Measurements from ENCODE around the gene FKRP.
A peak's percentile ranks its signal among the peaks of the same experiment; 100 is the strongest.
"Not testable (repeated sequence)": the region's sequence is repeated elsewhere in the genome, so short reads cannot be mapped to it uniquely, and the experiment has no call there.

Gene FKRP

GRCh38 chr19:46745521-46746280 is at the start of gene FKRP:
FKRP (plus strand) TSS chr19:46746057; CDS start chr19:46755451, 9,394 bp downstream.
- H3K9ac ChIP-seq (ENCODE audit: low read depth, low read length) = peak within 1 kb of the TSS; percentile 95
- peaks cover 14% of the 10 kb centered on the region for H3K36me3 ChIP-seq (ENCODE audit: control insufficient read depth, insufficient read depth, low read length)
- peaks cover 12% of the 10 kb centered on the region for H3K4me1 ChIP-seq (ENCODE audit: control insufficient read depth, insufficient read depth, low read length)
- H3K4me3 ChIP-seq (ENCODE audit: low read depth, low read length) = peak within 1 kb of the TSS; percentile 96
- H3K27me3 ChIP-seq (ENCODE audit: control insufficient read depth, insufficient read depth, low read length) = no peaks in the 10 kb centered on the region
- no peaks in the 10 kb centered on the region for H3K9me3 ChIP-seq (ENCODE audit: control insufficient read depth, insufficient read depth, low read length)

- Histone ChIP-seq H3K9me3 (ENCODE audit: control insufficient read depth, insufficient read depth, low read length) (no peaks in the 10 kb centered on the region), H3K4me3 (ENCODE audit: low read depth, low read length) (no peak overlapping the region), H3K36me3 (ENCODE audit: control insufficient read depth, insufficient read depth, low read length) (peaks cover 65% of the 10 kb centered on the region), H3K27me3 (ENCODE audit: control insufficient read depth, insufficient read depth, low read length) (no peaks in the 10 kb centered on the region), H3K9ac (ENCODE audit: low read depth, low read length) (no peak overlapping the region), H3K4me1 (ENCODE audit: control insufficient read depth, insufficient read depth, low read length) (peaks cover 5% of the 10 kb centered on the region)
Observed at GRCh38 chr19:46696866-46697203, 49.0 kb upstream of the FKRP start.

GRCh38 chr19:46697204-46697960 is 48.5 kb upstream of the FKRP start:
- peaks cover 65% of the 10 kb centered on the region for H3K36me3 ChIP-seq (ENCODE audit: control insufficient read depth, insufficient read depth, low read length)
- peak overlapping the region; percentile 9 for H3K9ac ChIP-seq (ENCODE audit: low read depth, low read length)
- no peaks in the 10 kb centered on the region for H3K27me3 ChIP-seq (ENCODE audit: control insufficient read depth, insufficient read depth, low read length)
- H3K4me1 ChIP-seq (ENCODE audit: control insufficient read depth, insufficient read depth, low read length) = peaks cover 5% of the 10 kb centered on the region
- H3K4me3 ChIP-seq (ENCODE audit: low read depth, low read length) = peak overlapping the region; percentile 51
- no peaks in the 10 kb centered on the region for H3K9me3 ChIP-seq (ENCODE audit: control insufficient read depth, insufficient read depth, low read length)

GRCh38 chr19:46698395-46699321 is 47.2 kb upstream of the FKRP start:
- Histone ChIP-seq H3K4me1 (ENCODE audit: control insufficient read depth, insufficient read depth, low read length) (peaks cover 5% of the 10 kb centered on the region), H3K9me3 (ENCODE audit: control insufficient read depth, insufficient read depth, low read length) (no peaks in the 10 kb centered on the region), H3K27me3 (ENCODE audit: control insufficient read depth, insufficient read depth, low read length) (no peaks in the 10 kb centered on the region), H3K9ac (ENCODE audit: low read depth, low read length) (no peak overlapping the region), H3K36me3 (ENCODE audit: control insufficient read depth, insufficient read depth, low read length) (peaks cover 57% of the 10 kb centered on the region), H3K4me3 (ENCODE audit: low read depth, low read length) (no peak overlapping the region)

GRCh38 chr19:46700704-46701103 is 45.2 kb upstream of the FKRP start:
- H3K36me3 ChIP-seq (ENCODE audit: control insufficient read depth, insufficient read depth, low read length) = peaks cover 47% of the 10 kb centered on the region
- H3K9me3 ChIP-seq (ENCODE audit: control insufficient read depth, insufficient read depth, low read length) = no peaks in the 10 kb centered on the region
- H3K4me3 ChIP-seq (ENCODE audit: low read depth, low read length) = no peak overlapping the region
- peaks cover 5% of the 10 kb centered on the region for H3K4me1 ChIP-seq (ENCODE audit: control insufficient read depth, insufficient read depth, low read length)
- H3K9ac ChIP-seq (ENCODE audit: low read depth, low read length) = no peak overlapping the region
- no peaks in the 10 kb centered on the region for H3K27me3 ChIP-seq (ENCODE audit: control insufficient read depth, insufficient read depth, low read length)

GRCh38 chr19:46704379-46705076 is 41.3 kb upstream of the FKRP start:
- Histone ChIP-seq H3K9me3 (ENCODE audit: control insufficient read depth, insufficient read depth, low read length) (no peaks in the 10 kb centered on the region), H3K4me3 (ENCODE audit: low read depth, low read length) (no peak overlapping the region), H3K9ac (ENCODE audit: low read depth, low read length) (no peak overlapping the region), H3K36me3 (ENCODE audit: control insufficient read depth, insufficient read depth, low read length) (peaks cover 49% of the 10 kb centered on the region), H3K4me1 (ENCODE audit: control insufficient read depth, insufficient read depth, low read length) (no peaks in the 10 kb centered on the region), H3K27me3 (ENCODE audit: control insufficient read depth, insufficient read depth, low read length) (no peaks in the 10 kb centered on the region)

GRCh38 chr19:46710687-46711086 is 35.2 kb upstream of the FKRP start:
- Histone ChIP-seq H3K27me3 (ENCODE audit: control insufficient read depth, insufficient read depth, low read length) (no peaks in the 10 kb centered on the region), H3K4me3 (ENCODE audit: low read depth, low read length) (no peak overlapping the region), H3K9me3 (ENCODE audit: control insufficient read depth, insufficient read depth, low read length) (no peaks in the 10 kb centered on the region), H3K9ac (ENCODE audit: low read depth, low read length) (no peak overlapping the region), H3K36me3 (ENCODE audit: control insufficient read depth, insufficient read depth, low read length) (peaks cover 16% of the 10 kb centered on the region), H3K4me1 (ENCODE audit: control insufficient read depth, insufficient read depth, low read length) (peaks cover 5% of the 10 kb centered on the region)

GRCh38 chr19:46712768-46713338 is 33.0 kb upstream of the FKRP start:
- not testable (repeated sequence) for H3K27me3 ChIP-seq (ENCODE audit: control insufficient read depth, insufficient read depth, low read length); H3K4me1 ChIP-seq (ENCODE audit: control insufficient read depth, insufficient read depth, low read length); H3K36me3 ChIP-seq (ENCODE audit: control insufficient read depth, insufficient read depth, low read length); H3K9me3 ChIP-seq (ENCODE audit: control insufficient read depth, insufficient read depth, low read length); H3K9ac ChIP-seq (ENCODE audit: low read depth, low read length); H3K4me3 ChIP-seq (ENCODE audit: low read depth, low read length)

GRCh38 chr19:46713781-46714443 is 31.9 kb upstream of the FKRP start:
- no peaks in the 10 kb centered on the region for H3K36me3 ChIP-seq (ENCODE audit: control insufficient read depth, insufficient read depth, low read length)
- H3K9me3 ChIP-seq (ENCODE audit: control insufficient read depth, insufficient read depth, low read length) = no peaks in the 10 kb centered on the region
- no peaks in the 10 kb centered on the region for H3K27me3 ChIP-seq (ENCODE audit: control insufficient read depth, insufficient read depth, low read length)
- H3K4me1 ChIP-seq (ENCODE audit: control insufficient read depth, insufficient read depth, low read length) = peaks cover 5% of the 10 kb centered on the region
- no peak overlapping the region for H3K9ac ChIP-seq (ENCODE audit: low read depth, low read length)
- peak overlapping the region; percentile 83 for H3K4me3 ChIP-seq (ENCODE audit: low read depth, low read length)

- Histone ChIP-seq H3K4me3 (ENCODE audit: low read depth, low read length) (peak overlapping the region; percentile 75), H3K9me3 (ENCODE audit: control insufficient read depth, insufficient read depth, low read length) (no peaks in the 10 kb centered on the region), H3K4me1 (ENCODE audit: control insufficient read depth, insufficient read depth, low read length) (peaks cover 5% of the 10 kb centered on the region), H3K9ac (ENCODE audit: low read depth, low read length) (no peak overlapping the region), H3K36me3 (ENCODE audit: control insufficient read depth, insufficient read depth, low read length) (peaks cover 3% of the 10 kb centered on the region), H3K27me3 (ENCODE audit: control insufficient read depth, insufficient read depth, low read length) (no peaks in the 10 kb centered on the region)
Observed at GRCh38 chr19:46714444-46715106, 31.3 kb upstream of the FKRP start.

Measured in iPS-15b (cell line).